ENCODE results near the gene TBL2. TPM values are rescaled to one million over a fixed set of nuclear protein-coding genes. Genes with fewer than 3 reads are reported as not detected.

Gene TBL2
- total and polyA plus RNA-seq, 2 of the 4 experiments (the other 2 are of a cell fraction) = 72.6 to 94.1 TPM

DNA sequence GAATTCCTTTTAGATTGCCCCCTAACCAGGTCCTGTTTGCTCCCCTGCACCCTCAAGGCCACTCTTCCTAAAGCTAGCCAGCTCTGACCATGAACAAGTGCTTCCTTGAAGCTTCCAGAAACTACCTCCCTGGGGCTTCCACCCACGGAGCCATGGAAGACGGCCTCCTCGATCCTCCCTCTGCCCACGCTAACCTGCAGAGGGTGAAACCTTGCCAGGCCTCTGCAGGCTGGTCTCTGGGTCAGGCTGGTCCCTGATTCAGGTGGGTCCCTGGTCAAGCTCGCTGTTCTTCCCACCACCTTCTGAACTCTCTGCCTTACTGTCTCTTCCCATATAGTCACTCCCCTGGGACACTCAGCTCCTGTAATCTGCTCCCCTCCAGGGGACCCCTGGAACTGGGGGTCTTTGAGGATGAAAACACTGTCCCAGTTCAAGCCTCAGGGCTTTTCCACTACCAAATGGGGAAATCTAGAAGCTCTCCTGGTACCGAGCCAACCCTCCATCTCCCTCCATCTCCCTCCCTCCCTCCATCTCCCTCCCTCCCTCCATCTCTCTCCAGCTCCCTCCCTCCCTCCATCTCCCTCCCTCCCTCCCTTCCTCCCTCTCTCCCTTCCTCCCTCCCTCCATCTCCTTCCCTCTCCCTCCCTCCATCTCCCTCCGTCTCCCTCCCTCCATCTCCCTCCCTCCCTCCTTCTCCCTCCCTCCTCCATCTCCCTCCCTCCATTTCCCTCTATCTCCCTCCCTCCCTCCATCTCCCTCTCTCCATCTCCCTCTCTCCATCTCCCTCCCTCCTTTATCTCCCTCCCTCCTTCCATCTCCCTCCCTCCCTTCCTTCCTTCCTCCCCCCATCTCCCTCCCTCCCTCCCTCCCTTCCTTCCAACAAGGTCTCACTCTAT, 43.0 kb upstream of the TBL2 start:
- no peaks in the 10 kb centered on the region for H4K20me1 ChIP-seq (ENCODE audit: insufficient read depth, low read length)
- CTCF ChIA-PET = interaction anchor here (1.8 kb wide), 1 partner anchor 8 kb away, joined by 6 read pairs; no protein-coding TSS in a partner anchor
- intact Hi-C loops (cut with micrococcal nuclease) (no loop called here), dilution Hi-C loops (cut with HindIII; ENCODE audit: low sequenced_read_pairs, unreplicated experiment) (no loop called here), in situ Hi-C loops (cut with MboI; ENCODE audit: low sequenced_read_pairs) (no loop called here)
- H3K14ac ChIP-seq (replicated peaks; ENCODE audit: low read depth, low read length) = no peak overlapping the region
- no peaks in the 10 kb centered on the region for H3K79me1 ChIP-seq (ENCODE audit: low read depth in 1 of 2, low read length in 2 of 2)
- H2BK20ac ChIP-seq (ENCODE audit: low read depth, low read length) = no peak overlapping the region
- no peaks in the 10 kb centered on the region for H3K9me3 ChIP-seq (ENCODE audit: control insufficient read depth, insufficient read depth, low read length)
- no peak overlapping the region for H4K91ac ChIP-seq (ENCODE audit: insufficient read depth, low read depth, low read length)
- no peak overlapping the region for H2BK120ac ChIP-seq (ENCODE audit: low read depth, low read length)
- ATAC-seq (ENCODE audit: low read depth) = no peak
- no peak overlapping the region for H3K23ac ChIP-seq (ENCODE audit: low read depth, low read length)
- H3K27ac ChIP-seq (ENCODE audit: insufficient read depth, low read length) = no peak overlapping the region
- H2AK9ac ChIP-seq (replicated peaks; ENCODE audit: low read depth, low read length, poor library complexity) = no peak overlapping the region
- WGBS, 2 experiments (ENCODE audit: extremely low coverage in 2 of 2, insufficient read length in 1 of 2) = 58% methylated on average over 5 of the region's 7 CpGs; no CpG with 5 or more reads in 1 of the 2 experiments
- no peak overlapping the region for H2BK15ac ChIP-seq (ENCODE audit: low read depth, low read length)
- no peak overlapping the region for H3K56ac ChIP-seq (ENCODE audit: extremely low read depth, insufficient read depth, low read length)
- no peak overlapping the region for H3K9ac ChIP-seq (ENCODE audit: low read depth, low read length)
- no peak overlapping the region for H2BK5ac ChIP-seq (ENCODE audit: low read depth, low read length, poor library complexity, severe bottlenecking)
- H2AK5ac ChIP-seq (ENCODE audit: low read depth, low read length) = no peak overlapping the region
- no peak for DNase-seq
- H4K8ac ChIP-seq (ENCODE audit: low read depth in 2 of 2, low read length in 2 of 2) = no peak overlapping the region
- no TSS peak for BruUV-seq (replicated peaks)
- no peaks in the 10 kb centered on the region for H3K9me1 ChIP-seq (ENCODE audit: insufficient read depth, low read length)
- no peak overlapping the region for H4K5ac ChIP-seq (ENCODE audit: low read depth, low read length)
- H3K4ac ChIP-seq (ENCODE audit: low read depth, low read length) = no peak overlapping the region
- H3K36me3 ChIP-seq (ENCODE audit: control insufficient read depth, insufficient read depth, low read length) = no peaks in the 10 kb centered on the region
- no peak overlapping the region for H3K18ac ChIP-seq (ENCODE audit: low read depth, low read length)
- POLR2A ChIA-PET (ENCODE audit: unreplicated experiment) = no interaction called here
- H2AFZ ChIP-seq (replicated peaks; ENCODE audit: low read length, poor library complexity) = no peak overlapping the region
- no peak overlapping the region for H3K4me2 ChIP-seq (ENCODE audit: low read depth, low read length)
- H3K4me3 ChIP-seq (ENCODE audit: insufficient read depth, low read depth, low read length) = no peak overlapping the region
- peaks cover 5% of the 10 kb centered on the region; the same call in 1 of the 2 replicates for H3K4me1 ChIP-seq (ENCODE audit: control insufficient read depth, insufficient read depth, low read length)
- TF ChIP-seq SMC3 (IDR thresholded peaks at IDR 0.05; ENCODE audit: low read depth, low read length) = no peak
- no peak for TF ChIP-seq MAFK (IDR thresholded peaks at IDR 0.05; ENCODE audit: low read depth, low read length)
- no peak for TF ChIP-seq BHLHE40 (IDR thresholded peaks at IDR 0.05; ENCODE audit: low read depth, low read length)
- TF ChIP-seq, protein P1, sequence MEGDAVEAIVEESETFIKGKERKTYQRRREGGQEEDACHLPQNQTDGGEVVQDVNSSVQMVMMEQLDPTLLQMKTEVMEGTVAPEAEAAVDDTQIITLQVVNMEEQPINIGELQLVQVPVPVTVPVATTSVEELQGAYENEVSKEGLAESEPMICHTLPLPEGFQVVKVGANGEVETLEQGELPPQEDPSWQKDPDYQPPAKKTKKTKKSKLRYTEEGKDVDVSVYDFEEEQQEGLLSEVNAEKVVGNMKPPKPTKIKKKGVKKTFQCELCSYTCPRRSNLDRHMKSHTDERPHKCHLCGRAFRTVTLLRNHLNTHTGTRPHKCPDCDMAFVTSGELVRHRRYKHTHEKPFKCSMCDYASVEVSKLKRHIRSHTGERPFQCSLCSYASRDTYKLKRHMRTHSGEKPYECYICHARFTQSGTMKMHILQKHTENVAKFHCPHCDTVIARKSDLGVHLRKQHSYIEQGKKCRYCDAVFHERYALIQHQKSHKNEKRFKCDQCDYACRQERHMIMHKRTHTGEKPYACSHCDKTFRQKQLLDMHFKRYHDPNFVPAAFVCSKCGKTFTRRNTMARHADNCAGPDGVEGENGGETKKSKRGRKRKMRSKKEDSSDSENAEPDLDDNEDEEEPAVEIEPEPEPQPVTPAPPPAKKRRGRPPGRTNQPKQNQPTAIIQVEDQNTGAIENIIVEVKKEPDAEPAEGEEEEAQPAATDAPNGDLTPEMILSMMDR (conservative IDR thresholded peaks at IDR 0.05; ENCODE audit: low read depth, low read length) = no peak
- TF ChIP-seq MAZ (IDR thresholded peaks at IDR 0.05; ENCODE audit: borderline replicate concordance, low read depth, low read length) = no peak
- TF ChIP-seq, protein P2, sequence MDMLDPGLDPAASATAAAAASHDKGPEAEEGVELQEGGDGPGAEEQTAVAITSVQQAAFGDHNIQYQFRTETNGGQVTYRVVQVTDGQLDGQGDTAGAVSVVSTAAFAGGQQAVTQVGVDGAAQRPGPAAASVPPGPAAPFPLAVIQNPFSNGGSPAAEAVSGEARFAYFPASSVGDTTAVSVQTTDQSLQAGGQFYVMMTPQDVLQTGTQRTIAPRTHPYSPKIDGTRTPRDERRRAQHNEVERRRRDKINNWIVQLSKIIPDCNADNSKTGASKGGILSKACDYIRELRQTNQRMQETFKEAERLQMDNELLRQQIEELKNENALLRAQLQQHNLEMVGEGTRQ (IDR thresholded peaks at IDR 0.05; ENCODE audit: low read depth, low read length) = no peak
- TF ChIP-seq POLR2A (IDR thresholded peaks at IDR 0.05; ENCODE audit: low read depth, low read length) = no peak
- no peak for TF ChIP-seq RAD21 (IDR thresholded peaks at IDR 0.05; ENCODE audit: low read length)
- no peak for TF ChIP-seq NFE2L2 (IDR thresholded peaks at IDR 0.05; ENCODE audit: low read depth, low read length)
- no peak for TF ChIP-seq RFX5 (IDR thresholded peaks at IDR 0.05; ENCODE audit: low read depth, low read length)
- peaks cover 61% of the 10 kb centered on the region for H3K27me3 ChIP-seq (ENCODE audit: control insufficient read depth, insufficient read depth, low read length)

Measured in IMR-90 (cell line).